HG03521 (cell line): ENCODE data around the gene BRD3OS.
A peak's percentile ranks its signal among the peaks of the same experiment; 100 is the strongest.

ENCODE experiments used
- ATAC-seq: cut with Tn5 transposase; IDR thresholded peaks from one replicate; pipeline ENCODE4 v1.9.1; 2021; ENCODE audit warnings: mild to moderate bottlenecking, moderate library complexity; ENCODE audit not compliant: unreplicated experiment

The BRD3OS gene

GRCh38 chr9:134024828-134025605 is at the start of gene BRD3OS:
Gene BRD3OS (plus strand): TSS chr9:134025481. CDS start chr9:134026748, 1,267 bp downstream.
- peak; percentile 91 for ATAC-seq

- no peak for ATAC-seq
Observed at GRCh38 chr9:133975511-133975910, 49.8 kb upstream of the BRD3OS start.

GRCh38 chr9:133976191-133976861 is 49.0 kb upstream of the BRD3OS start:
- no peak for ATAC-seq

GRCh38 chr9:133976887-133977286 is 48.4 kb upstream of the BRD3OS start:
- no peak for ATAC-seq

- no peak for ATAC-seq
Observed at GRCh38 chr9:133977421-133978201, 47.7 kb upstream of the BRD3OS start.

GRCh38 chr9:133978226-133978898 is 46.9 kb upstream of the BRD3OS start:
- no peak for ATAC-seq

GRCh38 chr9:133978899-133979272 is 46.4 kb upstream of the BRD3OS start:
- ATAC-seq: no peak

- no peak for ATAC-seq
Observed at GRCh38 chr9:133979273-133979920, 45.9 kb upstream of the BRD3OS start.

- ATAC-seq: no peak
Observed at GRCh38 chr9:133979921-133980863, 45.1 kb upstream of the BRD3OS start.

- no peak for ATAC-seq
Observed at GRCh38 chr9:133980864-133981588, 44.3 kb upstream of the BRD3OS start.

- ATAC-seq: no peak
Observed at GRCh38 chr9:133981589-133981957, 43.7 kb upstream of the BRD3OS start.

- ATAC-seq: no peak
Observed at GRCh38 chr9:133981958-133982681, 43.2 kb upstream of the BRD3OS start.

- no peak for ATAC-seq
Observed at GRCh38 chr9:133982971-133983720, 42.1 kb upstream of the BRD3OS start.

- no peak for ATAC-seq
Observed at GRCh38 chr9:133986061-133986460, 39.2 kb upstream of the BRD3OS start.

GRCh38 chr9:133986774-133987445 is 38.4 kb upstream of the BRD3OS start:
- no peak for ATAC-seq

GRCh38 chr9:133987446-133987788 is 37.9 kb upstream of the BRD3OS start:
- no peak for ATAC-seq
